Ishikawa (cell line): ENCODE results near the gene KRT23.

Experiments
- CEBPB ChIP-seq: IDR thresholded peaks from 2 replicates; pipeline ENCODE4 v1.6.1; 2012
- CREB1 ChIP-seq: IDR thresholded peaks from 2 replicates; pipeline ENCODE4 v1.6.1; 2012; ENCODE audit warnings: low read depth
- EGR1 ChIP-seq: IDR thresholded peaks from 2 replicates; pipeline ENCODE4 v1.6.1; 2012
- EP300 ChIP-seq: IDR thresholded peaks from 2 replicates; pipeline ENCODE4 v1.6.1; 2012; ENCODE audit warnings: borderline replicate concordance
- FOXM1 ChIP-seq: IDR thresholded peaks from 2 replicates; pipeline ENCODE4 v1.6.1; 2012; ENCODE audit warnings: low read depth, borderline replicate concordance
- MAX ChIP-seq: IDR thresholded peaks from 2 replicates; pipeline ENCODE4 v1.6.1; 2012
- NFIC ChIP-seq: IDR thresholded peaks from 2 replicates; pipeline ENCODE4 v1.6.1; 2012
- RAD21 ChIP-seq: IDR thresholded peaks from 2 replicates; pipeline ENCODE4 v1.6.1; 2012; ENCODE audit warnings: low read depth
- REST ChIP-seq: IDR thresholded peaks from 2 replicates; pipeline ENCODE4 v1.6.1; 2012; ENCODE audit warnings: low read depth, mild to moderate bottlenecking
- TAF1 ChIP-seq: IDR thresholded peaks from 2 replicates; pipeline ENCODE4 v1.6.1; 2012; ENCODE audit warnings: low read depth, mild to moderate bottlenecking
- TCF12 ChIP-seq: IDR thresholded peaks from 2 replicates; pipeline ENCODE4 v1.6.1; 2012; ENCODE audit warnings: low read depth
- TEAD4 ChIP-seq: IDR thresholded peaks from 2 replicates; pipeline ENCODE4 v1.6.1; 2012
- USF1 ChIP-seq: IDR thresholded peaks from 2 replicates; pipeline ENCODE4 v1.6.1; 2012
- YY1 ChIP-seq: IDR thresholded peaks from 2 replicates; pipeline ENCODE4 v1.6.1; 2012; ENCODE audit warnings: low read depth
- ZBTB7A ChIP-seq: IDR thresholded peaks from 2 replicates; pipeline ENCODE4 v1.6.1; 2012; ENCODE audit warnings: low read depth

Gene KRT23

GRCh38 chr17:40873255-40873654 lies 64.2 kb downstream of the KRT23 start:
- no peak for TF ChIP-seq FOXM1
- TF ChIP-seq CREB1, result no peak
- no peak for TF ChIP-seq REST
- TF ChIP-seq EGR1, result no peak
- TF ChIP-seq YY1, result no peak
- no peak for TF ChIP-seq EP300
- TF ChIP-seq NFIC, result no peak
- no peak for TF ChIP-seq CEBPB
- TF ChIP-seq ZBTB7A, result no peak
- no peak for TF ChIP-seq TCF12
- TF ChIP-seq MAX, result no peak
- TF ChIP-seq TAF1, result no peak
- TF ChIP-seq RAD21, result no peak
- no peak for TF ChIP-seq TEAD4
- TF ChIP-seq USF1, result no peak
